ENCODE measurements around the gene SUMF1. TPM values are rescaled to one million over a fixed set of nuclear protein-coding genes. Genes with fewer than 3 reads are reported as not detected.
"Not testable (repeated sequence)": the region's sequence is repeated elsewhere in the genome, so short reads cannot be mapped to it uniquely, and the experiment has no call there.

The SUMF1 gene
- total RNA-seq, 1 donor from 2014 or later, result 25.7 TPM

GRCh38 chr3:4464576-4464975 lies 2.5 kb downstream of the SUMF1 start:
- FAIRE-seq (no peak), DNase-seq (ENCODE audit: low spot score in 2 of 2) (no peak)

GRCh38 chr3:4462369-4463040 lies 4.6 kb downstream of the SUMF1 start:
- FAIRE-seq (no peak), DNase-seq (ENCODE audit: low spot score in 2 of 2) (no peak)

- DNase-seq (ENCODE audit: low spot score in 2 of 2), result no peak
- no peak for FAIRE-seq
Observed at GRCh38 chr3:4461468-4462090, 5.5 kb downstream of the SUMF1 start.

- FAIRE-seq (no peak), DNase-seq (ENCODE audit: low spot score in 2 of 2) (no peak)
Observed at GRCh38 chr3:4460334-4460733, 6.7 kb downstream of the SUMF1 start.

GRCh38 chr3:4458961-4459360 lies 8.1 kb downstream of the SUMF1 start:
- no peak for DNase-seq (ENCODE audit: low spot score in 2 of 2)
- no peak for FAIRE-seq

GRCh38 chr3:4456780-4457179 lies 10.3 kb downstream of the SUMF1 start:
- FAIRE-seq, result peak; percentile 99
- not testable (repeated sequence) for DNase-seq (ENCODE audit: low spot score in 2 of 2)

- DNase-seq (ENCODE audit: low spot score in 2 of 2) (no peak), FAIRE-seq (no peak)
Observed at GRCh38 chr3:4454142-4454541, 12.9 kb downstream of the SUMF1 start.

- FAIRE-seq, result no peak
- DNase-seq (ENCODE audit: low spot score in 2 of 2), result no peak
Observed at GRCh38 chr3:4449043-4449805, 17.8 kb downstream of the SUMF1 start.

GRCh38 chr3:4448187-4448586 lies 18.9 kb downstream of the SUMF1 start:
- FAIRE-seq, result no peak
- DNase-seq (ENCODE audit: low spot score in 2 of 2), result no peak

- DNase-seq (ENCODE audit: low spot score in 2 of 2), result no peak
- no peak for FAIRE-seq
Observed at GRCh38 chr3:4447295-4447999, 19.6 kb downstream of the SUMF1 start.

GRCh38 chr3:4440951-4441350 lies 26.1 kb downstream of the SUMF1 start:
- DNase-seq (ENCODE audit: low spot score in 2 of 2) (no peak), FAIRE-seq (no peak)

GRCh38 chr3:4438296-4438695 lies 28.8 kb downstream of the SUMF1 start:
- FAIRE-seq (no peak), DNase-seq (ENCODE audit: low spot score in 2 of 2) (no peak)

GRCh38 chr3:4432259-4432658 lies 34.8 kb downstream of the SUMF1 start:
- DNase-seq (ENCODE audit: low spot score in 2 of 2) (no peak), FAIRE-seq (no peak)

GRCh38 chr3:4429648-4430350 lies 37.3 kb downstream of the SUMF1 start:
- DNase-seq (ENCODE audit: low spot score in 2 of 2) (no peak), FAIRE-seq (no peak)

- no peak for FAIRE-seq
- no peak for DNase-seq (ENCODE audit: low spot score in 2 of 2)
Observed at GRCh38 chr3:4426782-4427344, 40.2 kb downstream of the SUMF1 start.

GRCh38 chr3:4426261-4426781 lies 40.7 kb downstream of the SUMF1 start:
- no peak for DNase-seq (ENCODE audit: low spot score in 2 of 2)
- FAIRE-seq, result no peak

- no peak for FAIRE-seq
- no peak for DNase-seq (ENCODE audit: low spot score in 2 of 2)
Observed at GRCh38 chr3:4425707-4426106, 41.4 kb downstream of the SUMF1 start.

- DNase-seq (ENCODE audit: low spot score in 2 of 2) (no peak), FAIRE-seq (no peak)
Observed at GRCh38 chr3:4425055-4425454, 42.0 kb downstream of the SUMF1 start.

GRCh38 chr3:4421121-4421520 lies 45.9 kb downstream of the SUMF1 start:
- FAIRE-seq, result no peak
- DNase-seq (ENCODE audit: low spot score in 2 of 2), result no peak

- no peak for FAIRE-seq
Observed at GRCh38 chr3:4419920-4420319, 47.1 kb downstream of the SUMF1 start.

More at GRCh38 chr3:4419920-4420319, 47.1 kb downstream of the SUMF1 start:
- DNase-seq (ENCODE audit: low spot score in 2 of 2), result no peak
